Measurements from ENCODE around the gene CTSW. TPM values are rescaled to one million over a fixed set of nuclear protein-coding genes. Genes with fewer than 3 reads are reported as not detected.
"Not testable (repeated sequence)": the region's sequence is repeated elsewhere in the genome, so short reads cannot be mapped to it uniquely, and the experiment has no call there.

Gene CTSW
- total RNA-seq, 2 experiments from 2014 or later, result 124 to 126 TPM

DNA sequence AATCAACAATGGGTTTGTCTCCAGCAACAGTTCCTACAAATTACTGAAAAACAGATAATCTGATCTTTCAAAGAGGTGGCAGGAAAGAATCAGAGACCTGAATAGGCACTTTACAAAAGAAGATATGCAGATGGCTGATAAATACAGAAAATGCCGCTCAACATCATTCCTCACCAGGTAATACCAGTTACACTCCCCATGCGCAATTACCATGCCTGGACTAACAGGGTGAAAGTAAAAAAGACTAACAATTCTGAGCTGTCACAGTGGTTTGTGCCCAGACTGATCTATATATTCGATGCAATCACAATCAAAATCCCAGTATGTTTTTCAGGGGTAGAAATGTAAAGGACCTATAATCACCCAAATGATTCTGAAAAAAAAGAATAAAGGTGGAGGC is 35.8 kb upstream of the CTSW start:
- H3K27me3 Mint-ChIP-seq, result no peaks in the 10 kb centered on the region
- ChIA-PET POLR2A (interaction anchor here (0.7 to 1.0 kb wide), 3 partner anchors 8 to 64 kb away, joined by 3 to 9 read pairs (median 3); no protein-coding TSS in a partner anchor), CTCF (interaction anchor here (0.7 to 2.0 kb wide), 6 partner anchors 7 to 132 kb away, joined by 3 to 4 read pairs (median 4); partner anchors contain the start of genes AP5B1, FIBP and KAT5)
- no peaks in the 10 kb centered on the region for H3K4me1 Mint-ChIP-seq (ENCODE audit: low read depth)
- no peak for ATAC-seq
- H3K4me3 Mint-ChIP-seq, result no peak overlapping the region
- no peak overlapping the region for H3K27ac Mint-ChIP-seq
- H3K9me3 Mint-ChIP-seq, result no peaks in the 10 kb centered on the region
- H3K36me3 Mint-ChIP-seq (ENCODE audit: low read depth), result no peaks in the 10 kb centered on the region
- no peak for DNase-seq
- intact Hi-C loops (cut with micrococcal nuclease), result no loop called here
- TF ChIP-seq, protein P1, sequence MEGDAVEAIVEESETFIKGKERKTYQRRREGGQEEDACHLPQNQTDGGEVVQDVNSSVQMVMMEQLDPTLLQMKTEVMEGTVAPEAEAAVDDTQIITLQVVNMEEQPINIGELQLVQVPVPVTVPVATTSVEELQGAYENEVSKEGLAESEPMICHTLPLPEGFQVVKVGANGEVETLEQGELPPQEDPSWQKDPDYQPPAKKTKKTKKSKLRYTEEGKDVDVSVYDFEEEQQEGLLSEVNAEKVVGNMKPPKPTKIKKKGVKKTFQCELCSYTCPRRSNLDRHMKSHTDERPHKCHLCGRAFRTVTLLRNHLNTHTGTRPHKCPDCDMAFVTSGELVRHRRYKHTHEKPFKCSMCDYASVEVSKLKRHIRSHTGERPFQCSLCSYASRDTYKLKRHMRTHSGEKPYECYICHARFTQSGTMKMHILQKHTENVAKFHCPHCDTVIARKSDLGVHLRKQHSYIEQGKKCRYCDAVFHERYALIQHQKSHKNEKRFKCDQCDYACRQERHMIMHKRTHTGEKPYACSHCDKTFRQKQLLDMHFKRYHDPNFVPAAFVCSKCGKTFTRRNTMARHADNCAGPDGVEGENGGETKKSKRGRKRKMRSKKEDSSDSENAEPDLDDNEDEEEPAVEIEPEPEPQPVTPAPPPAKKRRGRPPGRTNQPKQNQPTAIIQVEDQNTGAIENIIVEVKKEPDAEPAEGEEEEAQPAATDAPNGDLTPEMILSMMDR (IDR thresholded peaks at IDR 0.05), result no peak

DNA sequence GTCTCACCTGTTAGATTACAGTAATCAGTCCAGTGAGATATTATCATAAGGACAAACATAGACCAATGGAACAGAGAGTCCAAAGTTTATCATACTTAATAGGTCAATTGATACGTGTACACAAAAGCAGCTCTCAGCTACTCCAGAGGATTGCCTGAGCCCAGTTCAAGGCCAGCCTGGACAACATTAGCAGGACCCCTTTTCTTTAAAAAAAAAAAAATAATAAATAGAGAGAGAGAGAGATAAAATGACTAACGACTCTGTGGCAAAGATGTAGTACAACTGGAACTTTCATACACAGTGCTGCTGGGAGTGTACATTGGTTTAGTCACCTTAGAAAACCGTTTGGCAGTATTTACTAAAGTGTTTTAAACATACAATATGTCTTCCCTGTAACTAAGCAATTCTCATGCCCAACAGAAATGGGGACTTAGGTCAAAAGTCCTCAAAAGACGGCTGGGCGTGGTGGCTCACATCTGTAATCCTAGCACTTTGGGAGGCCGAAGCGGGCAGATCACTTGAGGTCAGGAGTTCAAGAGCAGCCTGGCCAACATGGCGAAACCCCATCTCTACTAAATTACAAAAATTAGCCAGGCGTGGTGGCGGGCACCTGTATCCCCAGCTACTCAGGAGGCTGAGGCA is 35.3 kb upstream of the CTSW start:
- intact Hi-C loops (cut with micrococcal nuclease), result no loop called here

DNA sequence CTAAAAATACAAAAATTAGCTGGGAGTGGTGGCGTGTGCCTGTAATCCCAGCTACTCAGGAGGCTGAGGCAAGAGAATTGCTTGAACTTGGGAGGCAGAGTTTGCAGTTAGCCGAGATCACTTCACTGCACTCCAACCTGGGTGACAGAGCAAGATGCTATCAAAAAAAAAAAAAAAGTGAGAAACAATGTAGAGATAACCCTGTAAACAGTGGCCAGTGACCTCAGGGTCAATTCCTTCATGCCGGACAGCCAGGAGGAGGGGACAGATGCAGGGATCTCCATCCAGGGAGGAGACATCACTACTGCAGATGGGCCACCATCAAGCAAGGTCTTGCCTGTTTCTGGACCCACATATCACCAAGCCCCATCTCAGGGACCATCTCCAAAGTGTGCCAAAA is 31.9 kb upstream of the CTSW start:
- peaks cover 3% of the 10 kb centered on the region for H3K9me3 Mint-ChIP-seq
- POLR2A ChIA-PET, result interaction anchor here (2.0 to 29.8 kb wide), 2 partner anchors 9 to 42 kb away, joined by 6 to 560 read pairs; partner anchors contain the start of genes CCDC85B, CTSW, FIBP and FOSL1
- H3K4me3 Mint-ChIP-seq, result no peak overlapping the region
- peaks cover 17% of the 10 kb centered on the region for H3K36me3 Mint-ChIP-seq (ENCODE audit: low read depth)
- no peak for ATAC-seq
- DNase-seq, result no peak
- no peaks in the 10 kb centered on the region for H3K4me1 Mint-ChIP-seq (ENCODE audit: low read depth)
- H3K27me3 Mint-ChIP-seq, result no peaks in the 10 kb centered on the region
- no peak overlapping the region for H3K27ac Mint-ChIP-seq
- CTCF ChIA-PET, result interaction anchor here (1.0 to 1.8 kb wide), 3 partner anchors 11 to 68 kb away, joined by 3 to 8 read pairs (median 4); partner anchors contain the start of gene CCDC85B
- TF ChIP-seq, protein P1 (IDR thresholded peaks at IDR 0.05), result no peak
- intact Hi-C loops (cut with micrococcal nuclease), result no loop called here

More for the DNA sequence above, 35.3 kb upstream of the CTSW start:
- no peak for DNase-seq
- ATAC-seq, result no peak
- TF ChIP-seq, protein P1 (IDR thresholded peaks at IDR 0.05), result no peak
- POLR2A ChIA-PET, result interaction anchor here (0.8 to 0.9 kb wide), 2 partner anchors 16 to 247 kb away, joined by 3 read pairs; no protein-coding TSS in a partner anchor
- CTCF ChIA-PET, result interaction anchor here (0.7 to 2.0 kb wide), 3 partner anchors 40 to 133 kb away, joined by 3 to 4 read pairs (median 4); partner anchors contain the start of genes AP5B1 and KAT5
- Mint-ChIP-seq H3K9me3 (no peaks in the 10 kb centered on the region), H3K4me3 (no peak overlapping the region), H3K4me1 (ENCODE audit: low read depth) (no peaks in the 10 kb centered on the region), H3K27ac (no peak overlapping the region), H3K36me3 (ENCODE audit: low read depth) (no peaks in the 10 kb centered on the region), H3K27me3 (no peaks in the 10 kb centered on the region)

DNA sequence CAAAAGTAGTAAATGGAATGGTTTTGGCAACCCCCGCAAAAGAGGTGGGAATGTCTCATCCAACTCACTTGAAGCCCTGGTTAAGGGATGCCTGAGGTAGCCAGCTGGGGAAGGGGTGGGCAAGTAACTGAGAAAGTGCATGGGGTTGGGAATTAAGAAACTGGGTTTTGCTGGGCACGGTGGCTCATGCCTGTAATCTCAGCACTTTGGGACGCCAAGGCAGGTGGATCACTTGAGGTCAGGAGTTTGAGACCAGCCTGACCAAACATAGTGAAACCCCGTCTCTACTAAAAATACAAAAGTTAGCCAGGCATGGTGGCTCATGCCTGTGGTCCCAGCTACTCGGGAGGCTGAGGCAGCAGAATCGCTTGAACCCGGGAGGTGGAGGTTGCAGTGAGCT is 30.9 kb upstream of the CTSW start:
- H3K4me1 Mint-ChIP-seq (ENCODE audit: low read depth); H3K27me3 Mint-ChIP-seq; intact Hi-C loops (cut with micrococcal nuclease); H3K4me3 Mint-ChIP-seq; H3K9me3 Mint-ChIP-seq; H3K27ac Mint-ChIP-seq; ATAC-seq; DNase-seq: not testable (repeated sequence)
- H3K36me3 Mint-ChIP-seq (ENCODE audit: low read depth), result peaks cover 27% of the 10 kb centered on the region
- POLR2A ChIA-PET, result interaction anchor here (1.2 to 29.8 kb wide), 5 partner anchors 11 to 41 kb away, joined by 3 to 560 read pairs (median 13); partner anchors contain the start of genes CCDC85B, CTSW, FIBP and FOSL1
- CTCF ChIA-PET, result interaction anchor here (1.8 to 5.1 kb wide), 5 partner anchors 11 to 69 kb away, joined by 6 to 47 read pairs (median 8); partner anchors contain the start of genes CCDC85B, FIBP and SNX32

DNA sequence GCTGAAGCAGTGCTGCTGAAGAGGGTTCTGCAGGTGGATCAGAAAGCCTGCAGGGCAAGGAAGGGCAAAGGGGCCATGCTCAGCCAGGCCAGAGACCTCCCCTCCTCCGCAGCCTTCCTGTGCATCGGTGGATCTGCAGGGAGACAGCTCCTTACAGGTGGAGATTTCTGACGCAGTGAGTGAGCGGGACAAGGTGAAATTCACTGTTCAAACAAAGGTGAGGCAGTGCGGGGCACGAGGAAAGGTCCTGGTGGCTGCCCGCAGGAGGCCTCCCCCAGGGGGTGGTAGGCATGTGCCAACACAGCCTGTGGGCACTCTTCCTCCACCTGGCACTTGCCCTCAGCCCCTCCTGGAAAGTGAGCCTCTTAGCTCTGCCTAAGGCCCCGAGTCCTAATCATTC is 30.3 kb upstream of the CTSW start:
- Mint-ChIP-seq H3K4me1 (ENCODE audit: low read depth) (peaks cover 9% of the 10 kb centered on the region), H3K36me3 (ENCODE audit: low read depth) (peaks cover 33% of the 10 kb centered on the region), H3K27me3 (no peaks in the 10 kb centered on the region), H3K4me3 (no peak overlapping the region), H3K9me3 (peaks cover 3% of the 10 kb centered on the region), H3K27ac (no peak overlapping the region)
- ChIA-PET POLR2A (interaction anchor here (1.2 to 29.8 kb wide), 5 partner anchors 10 to 40 kb away, joined by 3 to 560 read pairs (median 13); partner anchors contain the start of genes CCDC85B, CTSW, FIBP and FOSL1), CTCF (interaction anchor here (1.8 to 5.1 kb wide), 5 partner anchors 11 to 70 kb away, joined by 6 to 47 read pairs (median 8); partner anchors contain the start of genes CCDC85B, FIBP and SNX32)
- intact Hi-C loops (cut with micrococcal nuclease), result no loop called here
- TF ChIP-seq, protein P1 (IDR thresholded peaks at IDR 0.05), result no peak
- DNase-seq (no peak), ATAC-seq (no peak)
